Activated T-helper 1 cell treated with anti-CD3 and anti-CD28 coated beads, Interleukin-12 subunit alpha, Interleukin-12 subunit beta, Interleukin-2, Interleukin-4 antibody, amounts not matched to agents 30 ng/mL and 10 ng/mL and 1 ng/mL, durations not matched to agents 14 hours and 24 hours and 36 hours (primary cell): Measurements from ENCODE around the gene SCN1B. TPM values are rescaled to one million over a fixed set of nuclear protein-coding genes. Genes with fewer than 3 reads are reported as not detected.
"Not testable (repeated sequence)": the region's sequence is repeated elsewhere in the genome, so short reads cannot be mapped to it uniquely, and the experiment has no call there.

Experiments used
- DNase-seq: peaks from one replicate; pipeline ENCODE4 v3.0.0; 2021; ENCODE audit warnings: low spot score
- H3K27ac Mint-ChIP-seq: one replicate; pipeline ENCODE4 v1.8.0; 2021; ENCODE audit warnings: mild to moderate bottlenecking, mixed read lengths
- H3K27me3 Mint-ChIP-seq: one replicate; pipeline ENCODE4 v1.8.0; 2022; ENCODE audit warnings: mild to moderate bottlenecking, moderate library complexity, mixed read lengths; ENCODE audit not compliant: insufficient read depth
- H3K36me3 Mint-ChIP-seq: one replicate; pipeline ENCODE4 v1.8.0; 2021; ENCODE audit warnings: low read depth, mixed read lengths
- H3K4me1 Mint-ChIP-seq: one replicate; pipeline ENCODE4 v1.8.0; 2021; ENCODE audit warnings: low read depth, mixed read lengths
- H3K4me3 Mint-ChIP-seq: one replicate; pipeline ENCODE4 v1.8.0; 2021; ENCODE audit warnings: mild to moderate bottlenecking, moderate library complexity, mixed read lengths
- H3K9me3 Mint-ChIP-seq: one replicate; pipeline ENCODE4 v1.8.0; 2021; ENCODE audit warnings: mixed read lengths
- intact Hi-C: fragments of 100-400 bp; cut with micrococcal nuclease; formaldehyde crosslinking; loops from one replicate; pipeline ENCODE4 v1.15.1; 2024
- total RNA-seq: library from RNA; stranded (reverse); gene quantifications from 2 replicates; pipeline ENCODE4 v1.2.3, GENCODE V29; 2022

SCN1B gene
- 1.1 and 1.2 TPM in 2 replicates for total RNA-seq

GRCh38 chr19:35030257-35031071 lies at the start of gene SCN1B:
Gene SCN1B, plus strand, starts transcription at chr19:35030470. Its CDS starts 351 bp downstream, at chr19:35030821.
- Mint-ChIP-seq H3K4me1 (peaks cover 7% of the 10 kb centered on the region), H3K27ac (peak within 1 kb of the TSS; percentile 37), H3K36me3 (peaks cover 12% of the 10 kb centered on the region), H3K4me3 (peak within 1 kb of the TSS; percentile 79), H3K9me3 (no peaks in the 10 kb centered on the region), H3K27me3 (peaks cover 23% of the 10 kb centered on the region)
- DNase-seq, result peak; percentile 39
- intact Hi-C loops, result loop anchor here (1.0 kb wide), 1 partner anchor 57 kb away; no protein-coding TSS in a partner anchor

- Mint-ChIP-seq H3K27ac (no peak overlapping the region), H3K4me3 (no peak overlapping the region), H3K36me3 (no peaks in the 10 kb centered on the region), H3K4me1 (peaks cover 11% of the 10 kb centered on the region), H3K27me3 (peaks cover 4% of the 10 kb centered on the region), H3K9me3 (peaks cover 3% of the 10 kb centered on the region)
- intact Hi-C loops, result no loop called here
- DNase-seq, result no peak
Measured at GRCh38 chr19:34982275-34982674, 48.0 kb upstream of the SCN1B start.

- no peak for DNase-seq
- no peak overlapping the region for H3K4me3 Mint-ChIP-seq
- no peak overlapping the region for H3K27ac Mint-ChIP-seq
- peaks cover 4% of the 10 kb centered on the region for H3K27me3 Mint-ChIP-seq
- intact Hi-C loops, result loop anchor here (2.0 kb wide), 1 partner anchor 17 kb away; the partner anchor contains the start of gene GRAMD1A
- H3K36me3 Mint-ChIP-seq, result no peaks in the 10 kb centered on the region
- peaks cover 16% of the 10 kb centered on the region for H3K4me1 Mint-ChIP-seq
- H3K9me3 Mint-ChIP-seq, result peaks cover 3% of the 10 kb centered on the region
Measured at GRCh38 chr19:34983786-34984185, 46.5 kb upstream of the SCN1B start.

GRCh38 chr19:34984287-34984686 lies 46.0 kb upstream of the SCN1B start:
- Mint-ChIP-seq H3K4me1 (peaks cover 21% of the 10 kb centered on the region), H3K4me3 (no peak overlapping the region), H3K9me3 (no peaks in the 10 kb centered on the region), H3K27me3 (peaks cover 4% of the 10 kb centered on the region), H3K36me3 (no peaks in the 10 kb centered on the region), H3K27ac (no peak overlapping the region)
- intact Hi-C loops, result loop anchor here (2.0 kb wide), 1 partner anchor 17 kb away; the partner anchor contains the start of gene GRAMD1A
- DNase-seq, result no peak

- peaks cover 29% of the 10 kb centered on the region for H3K4me1 Mint-ChIP-seq
- H3K9me3 Mint-ChIP-seq, result no peaks in the 10 kb centered on the region
- peak overlapping the region; percentile 64 for H3K27ac Mint-ChIP-seq
- peaks cover 2% of the 10 kb centered on the region for H3K36me3 Mint-ChIP-seq
- H3K27me3 Mint-ChIP-seq, result peaks cover 6% of the 10 kb centered on the region
- peak overlapping the region; percentile 4 for H3K4me3 Mint-ChIP-seq
- no peak for DNase-seq
- intact Hi-C loops, result loop anchor here (2.0 kb wide), 1 partner anchor 15 kb away; the partner anchor contains the start of gene GRAMD1A
Measured at GRCh38 chr19:34985249-34986022, 44.8 kb upstream of the SCN1B start.

GRCh38 chr19:34988119-34988518 lies 42.2 kb upstream of the SCN1B start:
- H3K4me1 Mint-ChIP-seq, result peaks cover 40% of the 10 kb centered on the region

GRCh38 chr19:34989298-34989697 lies 41.0 kb upstream of the SCN1B start:
- peak overlapping the region; percentile 71 for H3K27ac Mint-ChIP-seq
- H3K9me3 Mint-ChIP-seq, result peaks cover 14% of the 10 kb centered on the region
- H3K27me3 Mint-ChIP-seq, result peaks cover 2% of the 10 kb centered on the region
- H3K4me3 Mint-ChIP-seq, result no peak overlapping the region
- peaks cover 4% of the 10 kb centered on the region for H3K36me3 Mint-ChIP-seq
- intact Hi-C loops, result no loop called here
- H3K4me1 Mint-ChIP-seq, result peaks cover 40% of the 10 kb centered on the region
- DNase-seq, result no peak

More at GRCh38 chr19:34988119-34988518, 42.2 kb upstream of the SCN1B start:
- Mint-ChIP-seq H3K4me3 (no peak overlapping the region), H3K27ac (no peak overlapping the region), H3K36me3 (peaks cover 4% of the 10 kb centered on the region), H3K9me3 (peaks cover 14% of the 10 kb centered on the region), H3K27me3 (peaks cover 4% of the 10 kb centered on the region)
- DNase-seq, result no peak
- intact Hi-C loops, result no loop called here

GRCh38 chr19:34990578-34991192 lies 39.6 kb upstream of the SCN1B start:
- H3K4me3 Mint-ChIP-seq, result peak overlapping the region; percentile 35
- no peak for DNase-seq
- peak overlapping the region; percentile 83 for H3K27ac Mint-ChIP-seq
- intact Hi-C loops, result loop anchor here (1.0 kb wide), 2 partner anchors 10 to 17 kb away; partner anchors contain the start of gene GRAMD1A
- peaks cover 14% of the 10 kb centered on the region for H3K9me3 Mint-ChIP-seq
- H3K36me3 Mint-ChIP-seq, result peaks cover 4% of the 10 kb centered on the region
- H3K4me1 Mint-ChIP-seq, result peaks cover 33% of the 10 kb centered on the region
- H3K27me3 Mint-ChIP-seq, result peaks cover 2% of the 10 kb centered on the region

GRCh38 chr19:34991542-34992333 lies 38.5 kb upstream of the SCN1B start:
- DNase-seq, result no peak
- intact Hi-C loops, result no loop called here
- no peak overlapping the region for H3K27ac Mint-ChIP-seq
- peaks cover 4% of the 10 kb centered on the region for H3K36me3 Mint-ChIP-seq
- peaks cover 2% of the 10 kb centered on the region for H3K27me3 Mint-ChIP-seq
- H3K4me1 Mint-ChIP-seq, result peaks cover 29% of the 10 kb centered on the region
- H3K4me3 Mint-ChIP-seq, result no peak overlapping the region
- peaks cover 14% of the 10 kb centered on the region for H3K9me3 Mint-ChIP-seq

- DNase-seq, H3K4me3 Mint-ChIP-seq, H3K27me3 Mint-ChIP-seq, H3K27ac Mint-ChIP-seq, H3K36me3 Mint-ChIP-seq, intact Hi-C loops: not testable (repeated sequence)
- peaks cover 37% of the 10 kb centered on the region for H3K4me1 Mint-ChIP-seq
- peaks cover 14% of the 10 kb centered on the region for H3K9me3 Mint-ChIP-seq
Measured at GRCh38 chr19:34992582-34992981, 37.7 kb upstream of the SCN1B start.

- DNase-seq, result no peak
- peaks cover 2% of the 10 kb centered on the region for H3K27me3 Mint-ChIP-seq
- no peak overlapping the region for H3K4me3 Mint-ChIP-seq
- peaks cover 4% of the 10 kb centered on the region for H3K36me3 Mint-ChIP-seq
- peaks cover 14% of the 10 kb centered on the region for H3K9me3 Mint-ChIP-seq
- peaks cover 40% of the 10 kb centered on the region for H3K4me1 Mint-ChIP-seq
- intact Hi-C loops, result no loop called here
- no peak overlapping the region for H3K27ac Mint-ChIP-seq
Measured at GRCh38 chr19:34994286-34994642, 36.0 kb upstream of the SCN1B start.
